Astrocyte of the cerebellum (primary cell): Measurements from ENCODE around the gene GFPT1.
"Not testable (repeated sequence)": the region's sequence is repeated elsewhere in the genome, so short reads cannot be mapped to it uniquely, and the experiment has no call there.

Source experiments
- DNase-seq: peaks from one replicate; pipeline ENCODE4 v3.0.0-alpha.2; 2011; ENCODE audit warnings: low read depth
- H3K4me3 ChIP-seq: 2 replicates; pipeline ENCODE4 v1.5.1; 2011; ENCODE audit warnings: mild to moderate bottlenecking, low read depth, low read length, moderate library complexity
- in situ Hi-C: cut with HindIII; loops from 2 replicates; pipeline ENCODE4 v1.10.0; 2017; ENCODE audit warnings: low sequenced_read_pairs
- TF ChIP-seq, protein P1 (sequence below): IDR thresholded peaks from 2 replicates; pipeline ENCODE4 v1.5.1; 2012; ENCODE audit warnings: low read length, low read depth, moderate library complexity, mild to moderate bottlenecking; ENCODE audit errors: missing control alignments

GFPT1 gene

DNA sequence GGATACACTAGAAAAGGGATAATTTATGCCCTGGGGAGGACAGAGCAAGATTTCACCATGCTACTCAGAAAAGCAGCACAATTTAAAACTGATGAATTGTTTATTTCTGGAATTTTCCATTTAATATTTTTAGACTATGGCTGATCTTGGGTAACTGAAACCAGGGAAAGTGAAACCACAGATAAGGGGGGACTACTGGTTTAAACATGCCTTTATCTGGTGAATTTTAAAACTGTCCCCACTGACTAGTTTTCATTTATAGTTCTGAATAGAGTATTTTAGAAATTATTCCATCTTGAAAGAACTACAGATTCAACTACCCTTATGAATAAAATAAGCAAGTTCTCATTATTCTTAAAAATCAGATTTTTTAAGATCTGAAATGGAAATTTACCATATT lies 35.2 kb upstream of the GFPT1 start:
- in situ Hi-C loops = no loop called here
- no peak for DNase-seq
- TF ChIP-seq, protein P1, sequence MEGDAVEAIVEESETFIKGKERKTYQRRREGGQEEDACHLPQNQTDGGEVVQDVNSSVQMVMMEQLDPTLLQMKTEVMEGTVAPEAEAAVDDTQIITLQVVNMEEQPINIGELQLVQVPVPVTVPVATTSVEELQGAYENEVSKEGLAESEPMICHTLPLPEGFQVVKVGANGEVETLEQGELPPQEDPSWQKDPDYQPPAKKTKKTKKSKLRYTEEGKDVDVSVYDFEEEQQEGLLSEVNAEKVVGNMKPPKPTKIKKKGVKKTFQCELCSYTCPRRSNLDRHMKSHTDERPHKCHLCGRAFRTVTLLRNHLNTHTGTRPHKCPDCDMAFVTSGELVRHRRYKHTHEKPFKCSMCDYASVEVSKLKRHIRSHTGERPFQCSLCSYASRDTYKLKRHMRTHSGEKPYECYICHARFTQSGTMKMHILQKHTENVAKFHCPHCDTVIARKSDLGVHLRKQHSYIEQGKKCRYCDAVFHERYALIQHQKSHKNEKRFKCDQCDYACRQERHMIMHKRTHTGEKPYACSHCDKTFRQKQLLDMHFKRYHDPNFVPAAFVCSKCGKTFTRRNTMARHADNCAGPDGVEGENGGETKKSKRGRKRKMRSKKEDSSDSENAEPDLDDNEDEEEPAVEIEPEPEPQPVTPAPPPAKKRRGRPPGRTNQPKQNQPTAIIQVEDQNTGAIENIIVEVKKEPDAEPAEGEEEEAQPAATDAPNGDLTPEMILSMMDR = no peak
- H3K4me3 ChIP-seq = no peak overlapping the region

DNA sequence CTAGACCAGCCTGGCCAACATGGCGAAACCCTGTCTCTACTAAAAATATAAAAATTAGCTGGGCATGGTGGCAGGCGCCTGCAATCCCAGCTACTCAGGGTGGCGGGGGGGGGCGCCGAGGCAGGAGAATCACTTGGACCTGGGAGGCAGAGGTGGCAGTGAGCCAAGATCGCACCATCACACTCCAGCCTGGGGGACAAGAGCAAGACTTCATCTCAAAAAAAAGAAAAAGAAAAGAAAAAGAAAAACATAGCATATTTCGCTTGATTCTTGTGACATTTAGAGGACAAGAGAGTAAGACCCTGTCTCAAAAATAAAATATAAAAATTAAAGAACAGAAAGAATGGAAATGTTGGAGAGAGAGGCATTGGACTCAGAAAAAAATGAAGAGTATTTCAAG lies 32.1 kb upstream of the GFPT1 start:
- DNase-seq, in situ Hi-C loops, H3K4me3 ChIP-seq: not testable (repeated sequence)

DNA sequence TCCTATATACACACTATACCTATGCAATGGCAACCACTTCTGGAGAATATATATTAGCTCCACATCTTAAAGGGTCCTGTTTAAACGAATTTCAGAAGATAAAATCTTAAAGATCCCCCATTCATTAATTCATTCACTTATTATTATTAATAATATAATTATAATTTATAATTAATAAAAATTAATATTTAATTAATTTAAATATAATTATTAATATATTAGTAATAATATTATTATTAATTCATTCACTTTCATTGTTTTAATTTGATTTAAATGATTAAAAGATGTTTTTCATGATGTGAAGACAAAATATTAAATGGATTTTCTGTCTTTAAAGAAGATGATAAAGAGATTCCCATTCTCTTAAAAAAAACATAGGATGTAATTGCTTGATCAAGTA lies 29.1 kb upstream of the GFPT1 start:
- no peak overlapping the region for H3K4me3 ChIP-seq
- in situ Hi-C loops = no loop called here
- no peak for DNase-seq
- TF ChIP-seq, protein P1 = no peak

DNA sequence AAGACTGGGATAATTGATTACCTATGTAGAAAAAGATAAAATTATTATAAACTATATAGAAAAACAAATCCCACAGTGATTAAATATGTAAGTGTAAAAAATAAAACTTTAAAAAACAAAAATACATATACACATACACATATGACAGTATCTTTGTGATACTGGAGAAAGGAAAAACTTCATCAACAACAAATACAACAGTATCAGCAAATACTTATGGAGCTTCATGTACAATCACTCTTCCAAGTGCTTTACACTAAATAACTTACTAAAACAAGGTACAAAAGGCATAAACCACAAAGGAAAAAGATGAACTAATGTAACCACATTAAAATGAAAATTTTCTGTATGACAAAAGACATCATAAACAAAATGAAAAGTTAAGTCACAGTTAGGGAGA lies 24.1 kb upstream of the GFPT1 start:
- TF ChIP-seq, protein P1 = no peak
- no peak for DNase-seq
- no peak overlapping the region for H3K4me3 ChIP-seq
- in situ Hi-C loops = no loop called here

DNA sequence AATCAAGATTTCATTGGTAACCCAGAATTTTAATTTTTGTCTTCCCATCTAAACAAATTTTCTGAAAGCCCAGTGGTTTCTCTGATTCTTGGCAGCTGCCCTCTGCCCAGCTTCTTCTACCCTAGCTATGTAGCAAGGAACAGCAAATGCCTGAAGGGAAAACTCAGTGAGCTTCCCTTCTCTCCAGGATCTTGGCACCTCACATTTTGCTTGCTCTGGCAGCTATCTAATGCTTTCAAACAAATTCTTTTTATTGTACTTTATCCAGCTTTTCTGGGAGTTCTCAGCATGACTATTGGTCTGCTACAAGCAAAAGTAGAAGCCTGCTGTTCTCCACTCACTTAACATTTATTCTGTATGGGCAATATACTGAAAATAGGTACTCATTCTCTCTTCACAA lies 18.3 kb upstream of the GFPT1 start:
- in situ Hi-C loops = no loop called here
- DNase-seq = no peak
- TF ChIP-seq, protein P1 = no peak
- H3K4me3 ChIP-seq = no peak overlapping the region

DNA sequence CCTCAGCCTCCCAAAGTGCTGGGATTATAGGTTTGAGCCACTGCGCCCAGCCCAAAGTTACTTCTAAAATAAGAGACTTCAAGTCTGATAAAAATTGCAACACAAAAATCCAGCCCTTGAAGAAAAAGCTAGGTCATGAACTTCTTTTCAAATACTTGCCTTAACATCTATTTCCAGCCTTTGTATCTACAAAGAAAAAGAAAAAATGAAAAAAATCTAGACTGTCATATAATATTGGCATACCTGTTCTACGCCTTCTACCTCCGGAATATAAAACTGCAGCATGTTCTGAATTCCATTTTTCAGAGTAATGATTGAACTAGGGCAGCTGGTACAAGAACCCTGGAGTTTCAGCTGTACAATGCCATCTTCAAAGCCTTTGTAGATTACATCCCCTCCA lies 13.1 kb upstream of the GFPT1 start:
- H3K4me3 ChIP-seq = no peak overlapping the region
- in situ Hi-C loops = no loop called here
- DNase-seq = no peak
- TF ChIP-seq, protein P1 = no peak

DNA sequence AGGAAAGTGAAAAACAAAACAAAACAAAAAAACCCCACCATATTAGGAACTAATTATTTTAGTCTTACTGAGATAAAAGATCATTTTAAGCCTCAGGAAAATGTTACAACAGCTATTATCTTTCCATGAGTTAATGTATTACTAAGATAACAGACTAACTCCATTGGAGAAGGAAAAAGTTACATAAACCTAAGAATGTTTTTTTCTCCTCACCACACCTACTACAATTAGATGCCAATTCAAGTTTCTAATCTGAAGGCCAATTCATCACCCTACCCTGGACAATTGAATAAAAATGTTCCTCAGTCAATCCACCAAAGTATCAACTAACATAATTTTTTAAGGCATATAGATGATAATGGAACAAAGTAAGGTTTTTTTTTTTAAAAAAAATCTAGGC lies 10.2 kb upstream of the GFPT1 start:
- TF ChIP-seq, protein P1 = no peak
- DNase-seq = no peak
- in situ Hi-C loops = no loop called here
- H3K4me3 ChIP-seq = no peak overlapping the region
